ENCODE measurements around the gene URB1.

GRCh38 chr21:32322103-32322502 is 70.7 kb downstream of the URB1 start:
- TF ChIP-seq ZFHX2 (tag by site-specific recombination; conservative IDR thresholded peaks at IDR 0.05) (no peak), ZNF704 (tag by site-specific recombination; IDR thresholded peaks at IDR 0.05) (no peak), GLI4 (tag by site-specific recombination; IDR thresholded peaks at IDR 0.05) (no peak), ZNF785 (tag by site-specific recombination; IDR thresholded peaks at IDR 0.05) (no peak), CTCF (tag by site-specific recombination; IDR thresholded peaks at IDR 0.05) (no peak), PRDM1 (tag by site-specific recombination; IDR thresholded peaks at IDR 0.05) (no peak), ZNF121 (tag by site-specific recombination; IDR thresholded peaks at IDR 0.05) (no peak), HIC1 (tag by site-specific recombination; IDR thresholded peaks at IDR 0.05) (no peak), REST (tag by site-specific recombination; IDR thresholded peaks at IDR 0.05) (no peak), ZNF639 (tag by site-specific recombination; IDR thresholded peaks at IDR 0.05) (no peak), ZNF571 (tag by site-specific recombination; IDR thresholded peaks at IDR 0.05) (no peak), INSM2 (tag by site-specific recombination; IDR thresholded peaks at IDR 0.05) (no peak), ZNF280D (tag by site-specific recombination; IDR thresholded peaks at IDR 0.05) (no peak)

Data from HEK293 (cell line).